GM19397 (cell line): ENCODE data around the gene PCIF1.
"Not testable (repeated sequence)": the region's sequence is repeated elsewhere in the genome, so short reads cannot be mapped to it uniquely, and the experiment has no call there.

Experiments
- ATAC-seq: cut with Tn5 transposase; IDR thresholded peaks from one replicate; pipeline ENCODE4 v1.9.1; 2021; ENCODE audit warnings: mild to moderate bottlenecking, moderate library complexity; ENCODE audit not compliant: unreplicated experiment

PCIF1 gene

GRCh38 chr20:45921337-45922189 is 12.9 kb upstream of the PCIF1 start:
- no peak for ATAC-seq

- no peak for ATAC-seq
Observed at GRCh38 chr20:45924391-45925261, 9.9 kb upstream of the PCIF1 start.

- ATAC-seq: no peak
Observed at GRCh38 chr20:45925821-45926506, 8.5 kb upstream of the PCIF1 start.

GRCh38 chr20:45926731-45927070 is 7.8 kb upstream of the PCIF1 start:
- no peak for ATAC-seq

GRCh38 chr20:45927071-45927878 is 7.2 kb upstream of the PCIF1 start:
- ATAC-seq: no peak

- ATAC-seq: not testable (repeated sequence)
Observed at GRCh38 chr20:45931680-45932079, 2.8 kb upstream of the PCIF1 start.

- no peak for ATAC-seq
Observed at GRCh38 chr20:45933266-45934045, 1.0 kb upstream of the PCIF1 start.

- peak; percentile 13 for ATAC-seq
Observed at GRCh38 chr20:45934046-45934585, 367 bp upstream of the PCIF1 start.

- peak; percentile 9 for ATAC-seq
Observed at GRCh38 chr20:45935416-45936046, 1.0 kb downstream of the PCIF1 start.

GRCh38 chr20:45937765-45938164 is 3.3 kb downstream of the PCIF1 start:
- no peak for ATAC-seq

- ATAC-seq: no peak
Observed at GRCh38 chr20:45938727-45939438, 4.4 kb downstream of the PCIF1 start.

- ATAC-seq: no peak
Observed at GRCh38 chr20:45940053-45940452, 5.6 kb downstream of the PCIF1 start.

GRCh38 chr20:45940469-45940868 is 6.0 kb downstream of the PCIF1 start:
- no peak for ATAC-seq

- no peak for ATAC-seq
Observed at GRCh38 chr20:45943613-45944012, 9.1 kb downstream of the PCIF1 start.

- ATAC-seq: no peak
Observed at GRCh38 chr20:45944151-45944964, 9.9 kb downstream of the PCIF1 start.

- no peak for ATAC-seq
Observed at GRCh38 chr20:45944965-45945677, 10.6 kb downstream of the PCIF1 start.

GRCh38 chr20:45945678-45946148 is 11.2 kb downstream of the PCIF1 start:
- no peak for ATAC-seq
